ENCODE results near the gene BTBD9.

Gene BTBD9

GRCh38 chr6:38639498-38640215, at the start of gene BTBD9:
TSS of gene BTBD9 (minus strand) at chr6:38639929.
- DNase-seq (ENCODE audit: low spot score): peak; percentile 96

DNA sequence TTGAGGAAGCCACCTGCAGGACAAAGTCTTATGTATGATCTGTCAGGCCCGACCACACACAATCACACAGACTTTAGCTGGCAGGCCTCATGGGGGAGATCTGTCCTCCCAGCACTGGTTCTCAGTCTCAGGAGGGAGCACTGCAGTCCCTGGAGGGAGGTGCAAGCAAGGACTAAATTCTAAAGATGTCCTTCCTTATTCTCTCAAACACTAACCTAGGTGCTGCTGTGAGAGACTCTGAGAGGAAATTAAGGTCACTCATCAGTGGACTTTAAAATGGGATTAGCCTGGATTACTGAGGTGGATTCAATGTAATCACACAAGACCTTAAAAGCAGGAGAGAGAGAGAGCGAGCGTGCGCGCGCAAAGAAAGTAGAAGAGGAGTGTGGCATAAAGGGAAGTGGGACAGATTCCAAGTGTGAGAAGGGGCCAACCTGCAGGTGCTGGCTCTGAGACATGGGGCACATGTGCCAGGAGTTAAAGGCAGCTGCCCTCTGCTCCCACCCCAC, 48.9 kb upstream of the BTBD9 start:
- DNase-seq (ENCODE audit: low spot score): no peak

GRCh38 chr6:38687549-38687948, 47.8 kb upstream of the BTBD9 start:
- DNase-seq (ENCODE audit: low spot score): no peak

DNA sequence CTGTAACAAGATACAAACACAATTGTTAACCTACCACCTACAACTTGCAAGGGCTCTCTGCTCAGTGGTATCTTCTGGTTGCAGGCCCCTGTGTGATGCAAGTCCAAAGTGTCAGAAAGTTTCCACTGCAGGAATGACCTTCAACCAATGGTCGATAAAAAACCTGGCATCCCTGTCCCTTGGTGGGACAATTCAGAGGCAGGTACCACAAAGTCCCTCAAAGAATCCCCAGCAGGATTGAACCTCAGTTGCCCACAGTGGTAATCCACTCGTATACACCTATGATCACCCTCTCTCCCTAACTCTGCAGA, 47.3 kb upstream of the BTBD9 start:
- DNase-seq (ENCODE audit: low spot score): no peak

DNA sequence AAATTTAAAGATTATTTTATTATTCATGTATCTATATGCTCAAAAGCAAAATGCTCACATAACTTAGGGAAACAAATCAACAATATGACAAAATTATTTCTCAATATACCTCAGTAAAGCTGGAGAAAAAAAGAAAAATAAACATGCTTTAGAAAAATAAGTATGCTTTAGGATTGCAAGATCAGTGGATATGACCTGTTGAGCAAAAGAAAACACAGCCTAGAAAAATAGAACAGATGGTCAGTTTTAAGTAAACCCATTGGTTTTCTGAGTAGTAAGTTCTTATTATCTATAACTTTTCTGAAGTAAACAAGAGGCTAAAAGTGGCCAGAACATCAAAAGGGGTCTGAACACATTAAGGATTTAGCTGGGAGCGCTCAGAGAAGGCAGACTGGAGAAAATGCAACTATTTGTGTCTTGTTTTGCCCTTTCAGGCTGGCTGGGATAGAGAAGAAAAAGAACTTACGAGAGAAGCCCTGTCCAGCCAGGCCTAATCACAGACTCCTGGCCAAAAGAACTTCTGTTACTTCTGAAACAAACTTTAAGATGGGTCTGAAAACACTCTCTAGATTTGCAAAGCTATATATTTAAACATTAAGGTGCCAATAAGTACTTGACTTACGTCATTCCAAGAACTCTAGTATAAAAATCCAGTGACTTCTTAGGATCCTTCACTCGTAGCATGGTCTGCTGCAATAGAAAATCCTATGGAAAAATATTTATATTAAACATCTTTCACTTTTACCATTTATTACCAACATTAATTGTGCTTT, 46.7 kb upstream of the BTBD9 start:
- DNase-seq (ENCODE audit: low spot score): no peak

- no peak for DNase-seq (ENCODE audit: low spot score)
Observed at GRCh38 chr6:38684904-38685303, 45.2 kb upstream of the BTBD9 start.

GRCh38 chr6:38684237-38684636, 44.5 kb upstream of the BTBD9 start:
- no peak for DNase-seq (ENCODE audit: low spot score)

DNA sequence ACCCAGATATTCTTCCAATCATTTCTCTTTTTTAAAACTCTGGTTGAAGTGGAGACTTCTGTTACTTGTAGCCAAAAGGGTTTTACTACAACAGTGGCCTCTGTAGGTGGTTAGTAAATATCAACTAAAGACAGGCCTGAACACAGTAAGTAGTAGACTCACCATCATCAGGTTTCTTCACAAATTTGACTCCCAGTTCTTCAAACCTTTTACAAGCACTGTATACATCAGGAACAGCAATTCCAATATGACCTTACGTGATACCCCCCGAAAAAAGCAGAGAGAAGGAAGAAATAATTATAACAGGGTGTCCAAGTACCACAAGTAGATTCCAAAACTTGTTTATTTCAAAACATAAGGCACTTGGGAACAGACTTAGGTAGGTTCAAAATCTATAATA, 42.1 kb upstream of the BTBD9 start:
- no peak for DNase-seq (ENCODE audit: low spot score)

DNA sequence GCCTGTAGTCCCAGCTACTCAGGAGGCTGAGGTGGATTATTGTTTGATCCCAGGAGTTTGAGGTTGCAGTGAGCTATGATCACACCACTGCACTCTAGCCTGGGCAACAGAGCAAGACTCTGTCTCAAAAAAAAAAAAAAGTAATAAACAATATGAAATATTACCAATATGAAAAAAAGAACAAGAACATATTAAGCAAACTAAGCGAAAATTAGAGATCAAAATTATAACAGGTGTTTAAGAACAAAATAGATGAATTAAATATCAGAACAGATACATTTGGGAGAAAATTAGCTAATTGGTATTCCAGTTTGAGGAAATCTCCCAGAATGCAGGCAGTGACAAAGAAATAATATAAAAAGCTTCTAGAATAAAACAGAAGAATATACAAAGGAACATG, 39.9 kb upstream of the BTBD9 start:
- no peak for DNase-seq (ENCODE audit: low spot score)

- no peak for DNase-seq (ENCODE audit: low spot score)
Observed at GRCh38 chr6:38678178-38678760, 38.5 kb upstream of the BTBD9 start.

- DNase-seq (ENCODE audit: low spot score): no peak
Observed at GRCh38 chr6:38676974-38677544, 37.3 kb upstream of the BTBD9 start.

DNA sequence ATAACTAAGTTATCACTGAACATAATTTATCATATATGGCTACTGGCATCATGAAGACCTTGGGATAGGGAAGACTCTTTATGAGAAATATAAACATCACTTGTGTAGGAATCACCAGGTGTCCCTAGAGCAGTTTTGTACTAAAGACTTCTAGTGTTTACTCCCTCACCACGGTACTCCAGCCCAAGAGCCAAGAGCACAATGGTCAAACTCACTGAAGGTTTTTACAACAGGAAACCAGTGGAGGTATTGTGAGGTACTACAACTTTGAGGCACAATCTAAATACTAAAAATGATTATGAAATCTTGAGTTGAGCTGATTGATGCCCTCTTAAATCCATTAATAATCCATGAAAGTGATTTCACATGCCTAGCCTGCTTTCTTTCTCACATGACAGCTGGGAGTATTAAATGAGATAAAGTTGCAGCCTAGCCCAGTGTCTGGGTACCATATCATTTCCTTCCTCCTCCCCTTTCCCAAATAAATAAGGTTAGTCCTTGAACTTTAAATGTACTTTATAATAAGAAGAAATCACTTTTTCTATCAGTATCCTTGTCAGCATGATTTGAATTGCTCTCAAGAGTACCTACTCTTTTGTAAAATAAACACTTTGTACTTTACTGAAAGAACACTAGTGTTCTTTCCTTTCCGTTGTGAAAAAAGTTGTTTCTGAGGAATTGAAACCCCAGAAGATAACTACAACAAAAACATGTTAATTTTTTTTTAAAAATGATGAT, 36.7 kb upstream of the BTBD9 start:
- DNase-seq (ENCODE audit: low spot score): no peak

- no peak for DNase-seq (ENCODE audit: low spot score)
Observed at GRCh38 chr6:38673397-38674165, 33.9 kb upstream of the BTBD9 start.

GRCh38 chr6:38671885-38672467, 32.2 kb upstream of the BTBD9 start:
- peak; percentile 80 for DNase-seq (ENCODE audit: low spot score)

DNA sequence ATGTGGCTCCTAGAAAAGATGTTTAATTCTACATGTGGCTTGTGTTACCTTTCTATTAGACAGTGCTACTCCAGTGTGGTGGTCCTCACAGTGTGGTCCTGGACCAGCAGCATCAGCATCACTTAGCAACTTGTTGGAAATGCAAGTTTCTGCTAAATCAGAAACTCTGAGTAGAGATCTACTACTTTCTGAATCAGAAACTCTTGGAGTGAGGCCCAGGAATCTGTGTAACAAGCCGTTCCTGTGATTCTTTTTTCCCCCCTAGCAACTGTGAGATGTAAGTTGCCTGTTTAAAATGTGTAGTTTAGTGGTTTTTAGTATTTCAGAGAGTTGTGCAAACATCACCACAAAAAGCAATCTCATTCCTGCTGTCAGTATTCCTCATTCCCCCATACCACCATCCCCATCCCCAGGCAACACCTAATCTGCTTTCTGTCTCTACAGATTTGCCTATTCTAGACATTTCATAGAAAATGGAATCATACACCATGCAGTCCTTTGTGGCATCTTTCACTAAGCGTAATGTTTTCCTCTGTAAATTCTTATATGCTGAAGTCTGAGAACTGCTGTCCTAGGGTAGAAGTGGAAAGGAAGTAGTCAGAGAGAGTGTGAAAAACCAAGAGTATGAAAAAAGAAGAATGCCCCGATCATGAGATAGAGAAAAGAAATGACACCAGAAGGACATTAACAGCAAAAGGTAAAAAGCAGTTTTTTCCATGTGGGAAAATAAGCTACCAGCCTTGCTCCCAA, 18.9 kb upstream of the BTBD9 start:
- no peak for DNase-seq (ENCODE audit: low spot score)

DNA sequence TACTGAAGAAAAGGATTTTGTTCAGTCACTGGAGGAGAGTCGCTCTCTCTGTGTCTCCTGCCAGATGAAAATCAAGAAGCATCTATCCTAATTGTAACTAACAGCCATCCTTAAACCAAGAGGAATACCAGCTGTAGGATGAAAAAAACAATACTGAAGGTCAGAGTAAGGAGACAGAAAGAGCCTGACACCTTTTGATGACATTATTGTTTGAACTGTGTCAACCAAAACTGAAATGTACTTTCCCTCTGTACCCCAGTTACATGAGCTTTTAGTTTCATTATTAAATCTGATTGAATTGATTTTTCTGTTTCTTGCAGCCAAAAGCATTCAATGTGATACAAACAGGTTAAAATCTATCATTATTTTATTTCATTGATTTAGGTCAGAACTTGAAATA, 17.2 kb upstream of the BTBD9 start:
- DNase-seq (ENCODE audit: low spot score): no peak

DNA sequence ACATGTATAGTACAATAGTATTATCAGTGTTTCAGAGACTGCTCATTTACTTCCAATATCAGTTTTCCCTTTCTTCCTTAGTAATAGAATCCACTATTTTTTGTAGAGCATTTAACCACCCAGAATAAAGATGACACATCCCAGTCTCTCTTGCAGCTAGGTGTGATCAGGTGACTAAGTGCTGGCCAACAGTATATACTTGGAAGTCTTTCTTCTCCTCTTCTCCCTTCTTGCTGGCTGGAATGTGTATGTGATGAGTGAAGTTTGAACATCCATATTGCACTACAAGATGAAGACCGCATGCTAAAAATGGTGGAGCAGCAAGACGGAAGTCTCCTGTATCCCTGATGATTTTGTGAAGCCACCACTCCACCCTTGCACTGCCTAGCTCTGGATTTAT, 14.5 kb upstream of the BTBD9 start:
- DNase-seq (ENCODE audit: low spot score): no peak

DNA sequence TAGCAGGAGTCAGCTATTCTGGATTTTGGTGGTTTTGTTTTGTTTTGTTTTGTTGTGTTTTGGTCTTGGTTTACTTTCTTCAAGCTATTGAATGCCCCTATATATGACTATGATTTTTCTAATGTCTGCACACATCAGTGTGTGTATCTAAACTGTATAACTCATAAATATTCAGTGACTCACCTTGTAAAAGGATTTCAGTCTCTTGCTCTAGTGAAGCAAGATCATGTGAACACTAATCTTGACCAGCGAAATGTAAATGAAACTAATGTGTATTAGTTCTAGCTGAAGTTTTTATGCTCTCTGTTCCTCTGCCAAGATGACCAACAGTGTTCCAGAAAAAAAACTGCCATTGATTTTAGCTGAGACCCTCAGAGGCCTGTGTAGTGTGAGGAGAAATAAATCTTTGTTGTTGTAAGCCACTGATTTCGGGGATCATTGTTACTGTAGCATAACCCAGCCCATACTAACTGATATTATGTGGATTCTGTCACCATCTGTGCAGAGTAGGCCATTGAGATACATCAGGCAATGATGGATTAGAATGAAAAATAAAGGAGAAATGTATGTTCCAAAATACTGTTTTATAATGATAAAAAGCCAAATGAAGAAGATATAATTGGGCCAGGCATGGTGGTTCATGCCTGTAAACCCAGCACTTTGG, 11.5 kb upstream of the BTBD9 start:
- no peak for DNase-seq (ENCODE audit: low spot score)

- no peak for DNase-seq (ENCODE audit: low spot score)
Observed at GRCh38 chr6:38650207-38650752, 10.6 kb upstream of the BTBD9 start.
